Measurements from ENCODE around the gene BRSK2. TPM values are rescaled to one million over a fixed set of nuclear protein-coding genes. Genes with fewer than 3 reads are reported as not detected.

Gene BRSK2
- total and polyA plus RNA-seq, 2 experiments from 2014 or later, result 0.11 TPM; not detected in 1

- Histone ChIP-seq H3K27me3 (replicated peaks; ENCODE audit: insufficient read depth) (peaks cover 5% of the 10 kb centered on the region; the same call in 1 of the 2 replicates), H2AFZ (no peak overlapping the region), H3K9ac (no peak overlapping the region), H3K27ac (no peak overlapping the region), H3K4me2 (ENCODE audit: unreplicated experiment) (no peak overlapping the region), H3F3A (ENCODE audit: insufficient read depth) (no peaks in the 10 kb centered on the region), H3K4me3 (no peak overlapping the region), H3K79me2 (ENCODE audit: insufficient read depth) (no peaks in the 10 kb centered on the region), H4K20me1 (ENCODE audit: insufficient read depth) (no peaks in the 10 kb centered on the region), H3K36me3 (ENCODE audit: low read depth) (no peaks in the 10 kb centered on the region), H3K9me2 (ENCODE audit: insufficient read depth) (no peaks in the 10 kb centered on the region), H3K9me3 (ENCODE audit: low read depth) (no peaks in the 10 kb centered on the region), H3K4me1 (ENCODE audit: insufficient read depth) (no peaks in the 10 kb centered on the region)
- in situ Hi-C loops (cut with MboI), result no loop called here
- TF ChIP-seq EZH2 (IDR thresholded peaks at IDR 0.05; ENCODE audit: insufficient read depth, poor library complexity, severe bottlenecking), result no peak
- TF ChIP-seq EZH2phosphoT487 (IDR thresholded peaks at IDR 0.05; ENCODE audit: insufficient read depth, low read depth), result no peak
- DNase-seq, result no peak
- WGBS, 2 experiments (ENCODE audit: low coverage in 1 of 2, low lambda C conversion rate in 2 of 2, missing lambda C conversion rate in 2 of 2), result 88 to 90% methylated on average over 13 of the region's 13 CpGs
Measured at GRCh38 chr11:1457326-1457680, 67.6 kb downstream of the BRSK2 start.

DNA sequence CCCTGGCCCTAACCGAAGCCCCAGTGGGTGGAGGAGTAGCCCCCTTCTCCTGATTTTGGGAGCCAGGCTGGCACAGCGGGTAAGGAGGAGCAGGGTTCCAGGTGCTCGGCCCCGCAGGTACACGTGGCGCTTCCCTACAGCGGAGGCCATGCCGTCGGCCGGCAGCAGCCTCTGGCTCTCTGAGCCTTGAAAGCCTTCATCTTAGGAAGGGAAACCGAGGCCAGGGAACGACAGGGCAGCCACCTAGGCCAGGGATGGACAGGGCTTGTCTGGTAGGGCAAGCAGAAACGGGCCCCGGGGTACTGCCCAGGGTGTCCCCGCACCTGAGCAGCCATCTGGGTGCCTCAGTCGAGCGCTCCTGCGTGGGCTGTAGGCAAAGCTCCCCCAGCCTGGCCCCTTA is 68.1 kb downstream of the BRSK2 start:
- TF ChIP-seq EZH2phosphoT487 (IDR thresholded peaks at IDR 0.05; ENCODE audit: insufficient read depth, low read depth) (no peak), EZH2 (IDR thresholded peaks at IDR 0.05; ENCODE audit: insufficient read depth, poor library complexity, severe bottlenecking) (no peak)

DNA sequence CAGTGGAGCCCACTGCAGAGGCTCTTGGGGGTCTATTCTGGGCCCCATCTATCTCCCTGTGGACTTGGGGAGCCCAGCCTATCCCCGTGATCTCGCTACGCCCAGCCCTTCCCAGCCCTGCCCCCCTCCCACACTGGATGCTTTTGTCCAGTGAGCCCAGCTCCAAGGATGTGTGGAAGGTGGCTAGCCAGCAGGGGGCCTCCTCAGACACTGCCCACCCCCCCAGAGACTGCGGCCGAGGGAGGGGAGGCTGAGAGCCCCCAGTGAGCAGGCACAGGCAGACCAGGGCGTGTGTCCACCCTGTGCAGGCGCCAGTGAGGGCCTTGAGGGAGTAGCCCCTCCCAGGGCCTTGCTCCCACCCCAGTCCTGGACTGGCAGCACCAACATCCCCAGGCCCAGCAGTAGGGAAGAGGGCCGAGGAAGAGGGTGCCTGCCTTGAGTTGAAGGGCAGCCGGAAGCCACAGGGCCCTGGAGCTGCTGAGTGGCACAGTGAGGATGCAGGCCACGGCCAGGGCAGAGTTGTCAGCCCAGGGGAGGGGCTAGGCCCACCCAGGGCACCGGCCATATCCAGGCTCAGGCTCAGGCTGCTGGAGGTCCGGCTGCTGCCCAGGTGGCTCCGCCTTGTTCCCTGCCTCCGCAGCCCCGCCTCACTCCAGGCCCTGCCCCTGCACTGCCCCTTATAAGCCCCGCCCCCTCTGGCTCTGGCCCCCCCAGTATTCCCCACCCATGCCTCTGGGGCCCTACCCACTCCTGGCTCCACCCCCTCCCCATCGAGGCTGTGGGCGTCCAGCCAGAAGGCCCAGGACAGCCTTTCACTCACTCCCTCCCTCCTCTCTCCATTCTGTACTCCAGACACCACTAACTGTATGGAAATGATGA is 68.8 kb downstream of the BRSK2 start:
- no peaks in the 10 kb centered on the region for H3K9me3 ChIP-seq (ENCODE audit: low read depth)
- H2AFZ ChIP-seq, result no peak overlapping the region
- TF ChIP-seq EZH2 (IDR thresholded peaks at IDR 0.05; ENCODE audit: insufficient read depth, poor library complexity, severe bottlenecking) (no peak), EZH2phosphoT487 (IDR thresholded peaks at IDR 0.05; ENCODE audit: insufficient read depth, low read depth) (no peak)
- peaks cover 5% of the 10 kb centered on the region; the same call in 1 of the 2 replicates for H3K27me3 ChIP-seq (replicated peaks; ENCODE audit: insufficient read depth)
- no peak overlapping the region for H3K9ac ChIP-seq
- H3K9me2 ChIP-seq (ENCODE audit: insufficient read depth), result no peaks in the 10 kb centered on the region
- H3K27ac ChIP-seq, result no peak overlapping the region
- WGBS, 2 experiments (ENCODE audit: low coverage in 1 of 2, low lambda C conversion rate in 2 of 2, missing lambda C conversion rate in 2 of 2), result 25 to 36% methylated on average over 12 to 18 of the region's 18 CpGs
- H3K4me3 ChIP-seq, result no peak overlapping the region
- in situ Hi-C loops (cut with MboI), result no loop called here
- no peaks in the 10 kb centered on the region for H4K20me1 ChIP-seq (ENCODE audit: insufficient read depth)
- H3K4me1 ChIP-seq (ENCODE audit: insufficient read depth), result no peaks in the 10 kb centered on the region
- H3F3A ChIP-seq (ENCODE audit: insufficient read depth), result no peaks in the 10 kb centered on the region
- H3K79me2 ChIP-seq (ENCODE audit: insufficient read depth), result no peaks in the 10 kb centered on the region
- H3K36me3 ChIP-seq (ENCODE audit: low read depth), result no peaks in the 10 kb centered on the region
- H3K4me2 ChIP-seq (ENCODE audit: unreplicated experiment), result no peak overlapping the region
- peak; percentile 50 for DNase-seq

More for the DNA sequence above, 68.1 kb downstream of the BRSK2 start:
- Histone ChIP-seq H3F3A (ENCODE audit: insufficient read depth) (no peaks in the 10 kb centered on the region), H2AFZ (no peak overlapping the region), H3K36me3 (ENCODE audit: low read depth) (no peaks in the 10 kb centered on the region), H3K27ac (no peak overlapping the region), H3K9me2 (ENCODE audit: insufficient read depth) (no peaks in the 10 kb centered on the region), H3K4me3 (no peak overlapping the region), H3K27me3 (replicated peaks; ENCODE audit: insufficient read depth) (peaks cover 5% of the 10 kb centered on the region; the same call in 1 of the 2 replicates), H3K9me3 (ENCODE audit: low read depth) (no peaks in the 10 kb centered on the region), H3K4me1 (ENCODE audit: insufficient read depth) (no peaks in the 10 kb centered on the region), H3K79me2 (ENCODE audit: insufficient read depth) (no peaks in the 10 kb centered on the region), H3K9ac (no peak overlapping the region), H3K4me2 (ENCODE audit: unreplicated experiment) (no peak overlapping the region), H4K20me1 (ENCODE audit: insufficient read depth) (no peaks in the 10 kb centered on the region)
- WGBS, 2 experiments (ENCODE audit: low coverage in 1 of 2, low lambda C conversion rate in 2 of 2, missing lambda C conversion rate in 2 of 2), result 70 to 72% methylated on average over 13 to 17 of the region's 18 CpGs
- DNase-seq, result no peak
- in situ Hi-C loops (cut with MboI), result no loop called here

- TF ChIP-seq EZH2phosphoT487 (IDR thresholded peaks at IDR 0.05; ENCODE audit: insufficient read depth, low read depth) (no peak), EZH2 (IDR thresholded peaks at IDR 0.05; ENCODE audit: insufficient read depth, poor library complexity, severe bottlenecking) (no peak)
- H3K79me2 ChIP-seq (ENCODE audit: insufficient read depth), result no peaks in the 10 kb centered on the region
- H3K4me1 ChIP-seq (ENCODE audit: insufficient read depth), result no peaks in the 10 kb centered on the region
- 58 to 59% methylated on average over 14 of the region's 14 CpGs for WGBS, 2 experiments (ENCODE audit: low coverage in 1 of 2, low lambda C conversion rate in 2 of 2, missing lambda C conversion rate in 2 of 2)
- H3K27me3 ChIP-seq (replicated peaks; ENCODE audit: insufficient read depth), result peaks cover 5% of the 10 kb centered on the region; the same call in 1 of the 2 replicates
- H3K4me3 ChIP-seq, result no peak overlapping the region
- H3K36me3 ChIP-seq (ENCODE audit: low read depth), result no peaks in the 10 kb centered on the region
- no peaks in the 10 kb centered on the region for H3F3A ChIP-seq (ENCODE audit: insufficient read depth)
- H2AFZ ChIP-seq, result no peak overlapping the region
- no peak overlapping the region for H3K9ac ChIP-seq
- H3K4me2 ChIP-seq (ENCODE audit: unreplicated experiment), result no peak overlapping the region
- no peaks in the 10 kb centered on the region for H3K9me3 ChIP-seq (ENCODE audit: low read depth)
- no peak for DNase-seq
- H3K27ac ChIP-seq, result no peak overlapping the region
- H4K20me1 ChIP-seq (ENCODE audit: insufficient read depth), result no peaks in the 10 kb centered on the region
- H3K9me2 ChIP-seq (ENCODE audit: insufficient read depth), result no peaks in the 10 kb centered on the region
- in situ Hi-C loops (cut with MboI), result no loop called here
Measured at GRCh38 chr11:1459219-1459575, 69.5 kb downstream of the BRSK2 start.

Data from GM23248 (cell line).